Neural progenitor cell (in vitro differentiated cells): Measurements from ENCODE around the gene RARA.
"Not testable (repeated sequence)": the region's sequence is repeated elsewhere in the genome, so short reads cannot be mapped to it uniquely, and the experiment has no call there.

Experiments
- CTCF ChIP-seq: fragments of 200-600 bp; sonication (generic); IDR thresholded peaks from 2 replicates; pipeline ENCODE4 v1.5.1; 2017; ENCODE audit warnings: antibody characterized with exemption, mild to moderate bottlenecking
- EZH2phosphoT487 ChIP-seq: fragments of 200-600 bp; sonication (generic); IDR thresholded peaks from 2 replicates; pipeline ENCODE4 v1.6.1; 2017; ENCODE audit warnings: antibody characterized with exemption

- TF ChIP-seq EZH2phosphoT487, CTCF: not testable (repeated sequence)
Observed at GRCh38 chr17:40376541-40376940, 67.6 kb downstream of the RARA start.
